HS-5 (cell line): ENCODE results near the gene PLD5.

Experiments used
- DNase-seq: peaks from one replicate; pipeline ENCODE4 v3.0.0-alpha.2; 2012; ENCODE audit warnings: low read depth

Gene PLD5

GRCh38 chr1:242524571-242525359 is at the start of gene PLD5:
Gene PLD5 (minus strand): TSS chr1:242524697.
- DNase-seq: no peak

- DNase-seq: no peak
These were observed 45.4 kb upstream of the PLD5 start for GRCh38 chr1:242569867-242570266.

DNA sequence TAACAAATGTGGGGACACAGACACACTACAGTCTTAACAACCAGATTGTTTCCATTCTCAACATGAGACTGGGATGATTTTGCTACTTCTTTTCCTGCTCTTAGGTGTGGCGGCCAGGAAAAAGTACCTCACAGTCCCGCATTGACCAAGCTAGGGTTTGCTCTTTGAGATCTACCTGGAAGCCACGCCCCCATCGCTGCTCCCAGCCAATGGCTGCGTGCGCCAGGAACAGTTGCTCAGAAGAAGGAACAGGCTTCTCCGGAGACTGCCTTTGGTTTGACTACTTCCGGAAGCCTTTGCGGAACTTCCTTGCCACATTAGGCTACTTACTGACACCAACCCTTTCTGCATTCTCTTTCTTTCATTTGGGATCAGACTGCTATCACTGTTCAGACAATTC is 44.2 kb upstream of the PLD5 start:
- DNase-seq: no peak

GRCh38 chr1:242567596-242567995 is 43.1 kb upstream of the PLD5 start:
- no peak for DNase-seq

GRCh38 chr1:242556759-242557158 is 32.3 kb upstream of the PLD5 start:
- no peak for DNase-seq

DNA sequence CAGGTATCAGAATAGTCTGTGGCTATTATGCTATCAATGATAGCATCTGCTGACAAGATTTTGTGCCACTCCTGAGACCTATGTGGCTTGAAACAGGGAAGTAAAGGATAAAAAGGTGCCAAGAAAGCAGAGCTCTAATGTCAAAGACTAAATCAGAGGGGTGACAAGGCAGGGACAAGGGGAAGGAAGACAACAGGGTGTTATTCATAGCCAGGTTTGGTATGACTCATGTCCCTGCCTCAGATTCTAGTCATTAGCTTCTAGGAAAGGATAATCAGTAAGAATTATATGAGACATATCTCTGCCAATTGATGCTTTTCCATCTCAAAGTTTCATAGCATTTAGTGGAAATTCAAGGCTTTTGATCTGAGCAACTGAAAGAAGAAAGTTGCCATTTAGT is 31.8 kb upstream of the PLD5 start:
- DNase-seq: no peak

- no peak for DNase-seq
These were observed 30.1 kb upstream of the PLD5 start for GRCh38 chr1:242554577-242554976.

DNA sequence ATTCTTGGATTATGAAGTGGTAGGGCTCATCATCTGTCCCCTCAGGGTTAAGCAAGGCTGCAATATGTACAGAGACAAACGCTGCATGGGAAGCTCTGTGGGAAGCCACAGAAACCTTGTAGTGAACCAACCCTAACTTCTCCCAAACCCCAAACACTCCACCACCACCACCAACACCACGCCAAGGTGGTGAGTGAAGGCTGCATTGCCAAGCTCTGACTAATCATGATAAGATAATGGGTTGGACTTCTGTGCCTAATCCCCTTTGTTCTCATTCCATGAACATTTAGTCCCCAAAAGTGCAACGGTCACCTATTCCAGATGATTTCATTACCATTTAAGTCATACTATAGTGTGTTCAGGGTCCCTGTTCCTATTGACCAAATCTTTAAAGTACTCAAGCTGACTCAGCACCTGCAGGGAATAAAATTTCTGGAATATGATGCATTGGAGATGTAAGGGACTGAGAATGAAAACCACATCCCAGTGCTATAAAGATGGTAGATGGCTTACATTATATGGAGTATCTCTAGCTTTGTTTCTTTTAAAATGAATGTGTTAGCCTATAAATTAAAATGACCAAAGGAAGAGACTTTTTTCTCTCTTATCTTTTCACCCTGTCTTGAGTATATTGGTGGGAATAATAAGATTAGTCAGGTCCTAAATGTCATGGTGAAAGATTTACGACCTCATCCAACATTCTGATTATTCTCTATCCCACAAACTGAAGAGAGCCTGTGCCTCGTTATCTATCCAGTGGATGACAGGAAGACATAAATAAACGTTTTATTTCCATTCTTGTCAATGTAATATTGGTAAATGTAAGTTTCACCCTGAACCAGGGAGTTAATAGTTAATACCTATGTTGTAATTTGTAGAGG is 22.6 kb upstream of the PLD5 start:
- no peak for DNase-seq

- DNase-seq: no peak
These were observed 21.9 kb upstream of the PLD5 start for GRCh38 chr1:242546441-242546840.

- no peak for DNase-seq
These were observed 19.6 kb upstream of the PLD5 start for GRCh38 chr1:242544071-242544470.

GRCh38 chr1:242542271-242542670 is 17.8 kb upstream of the PLD5 start:
- no peak for DNase-seq

- no peak for DNase-seq
These were observed 11.5 kb upstream of the PLD5 start for GRCh38 chr1:242535986-242536385.

GRCh38 chr1:242534753-242535152 is 10.3 kb upstream of the PLD5 start:
- no peak for DNase-seq

DNA sequence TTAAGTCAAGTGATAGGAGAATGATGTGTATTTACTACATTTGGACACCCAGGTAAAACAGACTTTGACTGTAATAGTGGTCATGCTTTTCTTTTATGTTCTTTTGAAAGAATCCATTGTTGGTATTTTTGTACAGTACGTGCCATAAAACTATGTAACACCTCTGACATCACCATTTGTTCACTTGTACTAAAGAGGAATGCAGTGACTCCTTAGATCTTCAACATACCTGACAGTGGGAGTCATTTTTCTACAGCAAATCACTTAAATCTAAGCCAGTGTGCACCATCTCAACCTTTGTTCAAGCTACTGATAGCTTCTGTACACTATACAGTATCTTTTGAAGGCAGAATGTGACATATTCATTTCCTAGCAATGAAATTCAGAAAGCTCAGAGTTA is 6.3 kb upstream of the PLD5 start:
- no peak for DNase-seq

DNA sequence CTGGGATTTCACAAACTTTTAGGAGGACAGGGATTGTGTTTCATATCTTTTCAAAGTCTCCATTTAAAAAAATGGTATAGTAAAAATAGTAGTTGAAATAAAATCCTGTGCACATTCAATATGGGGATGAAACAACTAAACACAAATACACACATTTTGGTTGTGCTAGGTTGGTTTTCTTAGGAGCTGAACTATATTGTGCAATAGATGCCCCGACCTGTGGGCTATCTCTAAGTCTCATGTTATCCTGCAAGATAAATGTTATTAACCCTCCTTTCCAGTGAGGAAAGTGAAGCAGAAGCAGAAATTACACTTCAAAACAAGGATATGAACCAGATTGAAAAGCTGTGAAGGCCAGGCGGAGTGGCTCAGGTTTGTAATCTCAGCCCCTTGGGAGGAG is 1.3 kb upstream of the PLD5 start:
- no peak for DNase-seq

DNA sequence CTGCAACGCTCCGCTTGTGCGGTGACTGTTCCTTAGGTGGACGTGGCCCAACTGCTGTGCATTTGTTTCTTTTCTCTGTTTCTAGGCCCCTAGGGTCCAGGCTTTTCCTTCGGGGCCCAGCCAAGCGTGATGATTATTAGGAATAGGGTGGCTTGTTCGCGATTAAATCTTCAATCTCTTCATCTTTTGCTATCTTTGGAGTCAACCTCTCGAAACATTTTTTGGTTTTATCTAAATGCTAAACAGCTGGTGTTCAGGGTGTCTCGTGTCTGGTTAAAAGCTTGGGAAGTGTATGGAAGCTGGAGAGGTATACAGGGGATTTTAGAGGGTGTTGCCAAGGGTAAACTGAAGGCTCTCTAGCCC is 844 bp upstream of the PLD5 start:
- DNase-seq: no peak

DNA sequence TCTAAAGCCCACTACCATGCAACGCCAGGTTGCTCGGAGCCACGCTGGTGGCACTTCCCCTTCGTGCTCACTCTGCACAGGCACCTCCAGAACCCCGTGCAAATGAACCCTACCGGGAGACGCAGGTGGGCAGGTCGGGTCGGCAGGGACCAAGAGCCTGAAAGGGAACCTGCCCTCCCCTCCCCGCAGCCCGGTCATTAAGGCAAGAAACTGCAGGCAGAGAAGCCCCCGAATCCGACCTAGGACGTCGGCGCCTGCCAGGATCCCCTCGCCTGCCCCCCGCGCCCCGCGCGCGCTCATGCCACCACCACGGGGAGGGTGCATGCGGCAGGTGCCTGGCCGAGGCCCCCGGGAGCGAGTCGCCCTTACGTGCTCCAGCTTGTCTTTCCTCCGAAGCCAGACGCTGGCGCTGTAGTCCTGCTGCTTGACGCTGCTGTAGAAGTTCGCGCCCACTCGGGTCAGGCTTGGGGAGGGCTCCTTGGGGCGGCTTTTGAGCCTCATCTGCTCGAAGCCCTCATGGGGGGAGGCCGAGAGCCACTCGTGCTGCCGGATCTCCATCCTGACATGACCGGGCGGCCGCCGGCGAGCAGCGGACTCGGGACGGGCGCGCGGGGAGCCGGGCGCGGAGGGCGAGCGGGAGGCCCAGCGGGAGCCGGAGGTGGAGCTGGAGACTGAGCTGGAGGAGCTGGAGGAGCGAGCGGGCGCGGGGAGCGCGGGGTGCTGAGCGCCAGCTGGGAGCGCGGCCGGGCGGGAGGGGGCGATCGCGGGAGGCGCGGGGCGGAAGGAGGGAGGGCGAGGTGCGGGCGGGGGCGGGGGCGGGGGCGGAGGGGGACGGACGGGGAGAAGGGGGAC is 552 bp downstream of the PLD5 start:
- no peak for DNase-seq

DNA sequence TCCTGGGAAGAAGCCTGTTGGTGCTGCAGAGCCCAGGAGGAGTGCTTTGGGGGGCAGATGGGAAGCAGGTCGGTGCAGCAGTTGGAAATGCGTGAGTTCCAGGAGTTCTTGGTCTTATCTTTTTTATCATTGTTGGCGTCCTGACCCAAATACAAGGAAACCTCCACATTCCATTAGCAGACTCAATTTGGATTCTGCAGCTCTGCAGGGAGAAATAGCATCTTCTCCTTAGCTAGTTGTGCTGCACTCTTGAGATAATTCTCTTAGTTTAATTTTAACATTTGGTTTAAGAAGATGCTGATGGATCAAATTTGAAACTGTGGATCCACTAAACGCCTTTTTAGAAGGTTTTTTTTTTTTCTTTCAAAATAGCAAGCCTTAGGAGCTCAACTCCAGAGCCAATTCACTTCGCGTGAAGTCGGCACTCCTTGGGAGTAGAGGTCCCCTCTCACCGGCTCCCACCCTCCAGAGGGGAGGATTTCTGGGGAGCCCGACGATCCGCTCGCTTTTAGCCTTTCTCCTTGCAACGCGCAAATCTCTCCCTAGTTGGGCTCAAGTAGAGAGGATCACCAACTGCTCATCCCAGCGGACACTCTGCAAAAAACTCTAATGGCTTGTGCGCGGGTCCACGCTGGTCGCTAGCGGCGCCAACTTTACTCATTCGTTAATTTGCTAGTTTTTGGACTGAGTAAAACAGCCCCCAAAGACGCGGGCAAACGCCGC is 1.3 kb downstream of the PLD5 start:
- no peak for DNase-seq

DNA sequence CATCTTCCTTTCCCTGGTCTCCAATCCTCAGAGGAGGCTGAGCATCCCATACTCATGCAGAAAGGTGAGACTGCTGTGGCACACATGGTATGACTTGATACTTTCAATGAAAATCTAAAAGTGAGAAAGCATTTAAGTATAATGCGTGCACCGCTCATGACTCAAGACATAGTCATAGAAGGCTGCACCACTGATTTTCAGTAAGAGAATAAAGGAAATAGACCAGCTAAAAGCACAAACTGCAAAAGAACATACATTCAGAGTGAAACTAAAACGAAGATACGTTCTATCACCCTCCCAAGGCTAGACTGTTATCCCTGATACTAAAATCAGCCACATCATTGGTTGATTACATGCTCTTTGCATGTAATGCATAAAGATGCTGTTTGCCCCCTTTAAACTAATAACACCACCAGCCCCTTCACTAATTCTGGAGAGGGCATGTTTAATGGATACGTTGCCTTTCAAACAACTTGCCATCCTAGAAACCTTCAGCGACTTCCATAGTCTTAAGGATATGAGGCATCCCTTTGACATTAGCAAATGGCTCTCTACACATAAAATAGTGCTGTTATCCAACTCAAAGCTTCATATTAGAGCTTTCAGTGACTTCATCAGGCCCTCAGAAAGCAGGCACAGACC is 2.1 kb downstream of the PLD5 start:
- no peak for DNase-seq

DNA sequence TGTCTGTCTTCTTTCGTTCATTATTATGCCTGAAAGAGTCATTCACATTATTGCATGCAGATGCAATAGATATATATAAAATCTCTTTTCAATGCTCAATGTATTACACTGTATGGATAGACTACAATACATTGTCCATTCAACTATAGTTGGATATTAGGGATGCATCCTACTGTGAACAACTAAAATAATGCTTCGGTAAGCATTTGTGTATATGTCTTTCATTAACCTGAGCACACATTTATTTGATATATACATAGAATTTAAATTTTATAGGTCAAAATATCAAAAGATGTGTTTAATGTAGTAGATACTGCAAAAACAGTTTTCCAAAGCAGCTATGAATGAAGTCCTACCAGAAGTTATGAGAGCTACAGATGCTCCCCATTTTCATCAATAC is 8.9 kb downstream of the PLD5 start:
- DNase-seq: no peak

DNA sequence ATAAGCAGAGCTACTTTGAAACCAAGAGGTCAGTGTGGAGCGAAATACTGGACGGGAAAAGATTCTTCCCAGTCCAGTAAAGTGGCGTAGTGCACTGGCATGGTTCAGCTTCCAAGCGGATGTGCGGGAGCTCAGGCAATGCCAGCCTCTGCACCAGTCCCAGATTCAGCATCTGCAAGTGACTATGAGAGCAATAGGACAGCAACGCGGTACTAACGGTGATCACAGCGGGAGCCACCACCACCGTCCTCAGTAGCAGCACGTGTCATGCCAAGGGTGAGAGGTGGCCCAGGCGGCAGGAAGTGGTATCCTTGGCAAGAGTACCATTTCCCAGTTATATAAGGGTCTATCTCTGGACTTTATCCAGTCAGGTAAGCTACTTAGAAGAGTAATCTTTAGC is 17.8 kb downstream of the PLD5 start:
- no peak for DNase-seq
